NCI-H82 (cell line): ENCODE measurements around the gene DEPDC4.
"Not testable (repeated sequence)": the region's sequence is repeated elsewhere in the genome, so short reads cannot be mapped to it uniquely, and the experiment has no call there.

Experiments used
- DNase-seq: peaks from one replicate; lab custom pipeline; 2025; lab: John Stamatoyannopoulos, UW

The DEPDC4 gene

GRCh38 chr12:100263131-100263530, 3.7 kb downstream of the DEPDC4 start:
- DNase-seq: no peak

- DNase-seq: no peak
These were observed 8.8 kb downstream of the DEPDC4 start for GRCh38 chr12:100258127-100258526.

GRCh38 chr12:100254876-100255275, 12.0 kb downstream of the DEPDC4 start:
- no peak for DNase-seq

GRCh38 chr12:100253437-100253836, 13.4 kb downstream of the DEPDC4 start:
- DNase-seq: no peak

GRCh38 chr12:100251917-100252316, 15.0 kb downstream of the DEPDC4 start:
- DNase-seq: no peak

- DNase-seq: no peak
These were observed 16.9 kb downstream of the DEPDC4 start for GRCh38 chr12:100249941-100250340.

- no peak for DNase-seq
These were observed 18.0 kb downstream of the DEPDC4 start for GRCh38 chr12:100248886-100249285.

GRCh38 chr12:100247765-100248164, 19.1 kb downstream of the DEPDC4 start:
- no peak for DNase-seq

GRCh38 chr12:100243137-100243536, 23.7 kb downstream of the DEPDC4 start:
- DNase-seq: no peak

- no peak for DNase-seq
These were observed 27.3 kb downstream of the DEPDC4 start for GRCh38 chr12:100239589-100239988.

GRCh38 chr12:100238801-100239200, 28.1 kb downstream of the DEPDC4 start:
- DNase-seq: no peak

- DNase-seq: peak; percentile 75
These were observed 32.1 kb downstream of the DEPDC4 start for GRCh38 chr12:100234591-100235304.

GRCh38 chr12:100234166-100234565, 32.7 kb downstream of the DEPDC4 start:
- DNase-seq: peak; percentile 29

- DNase-seq: not testable (repeated sequence)
These were observed 35.0 kb downstream of the DEPDC4 start for GRCh38 chr12:100231873-100232272.

- no peak for DNase-seq
These were observed 37.0 kb downstream of the DEPDC4 start for GRCh38 chr12:100229876-100230275.

- DNase-seq: peak; percentile 57
These were observed 37.7 kb downstream of the DEPDC4 start for GRCh38 chr12:100229036-100229635.

- DNase-seq: no peak
These were observed 41.4 kb downstream of the DEPDC4 start for GRCh38 chr12:100225491-100225890.

- DNase-seq: not testable (repeated sequence)
These were observed 44.7 kb downstream of the DEPDC4 start for GRCh38 chr12:100222173-100222572.

- DNase-seq: no peak
These were observed 45.4 kb downstream of the DEPDC4 start for GRCh38 chr12:100221523-100221922.

GRCh38 chr12:100219328-100220109, 47.4 kb downstream of the DEPDC4 start:
- DNase-seq: no peak

GRCh38 chr12:100216337-100216736, 50.5 kb downstream of the DEPDC4 start:
- no peak for DNase-seq

- DNase-seq: no peak
These were observed 51.7 kb downstream of the DEPDC4 start for GRCh38 chr12:100215209-100215608.

- DNase-seq: no peak
These were observed 52.4 kb downstream of the DEPDC4 start for GRCh38 chr12:100214518-100214917.
